H1 (cell line): ENCODE results near the gene HOXC13. TPM values are rescaled to one million over a fixed set of nuclear protein-coding genes. Genes with fewer than 3 reads are reported as not detected.

Source experiments
- CTCF ChIA-PET: fragments of 300-600 bp; sonication (Branson Sonifier 250); formaldehyde crosslinking; loops from one replicate; lab custom pipeline; 2021; ENCODE audit not compliant: partially characterized antibody; lab: Charles Lee
- POLR2A ChIA-PET: fragments of 300-600 bp; sonication (Branson Sonifier 250); formaldehyde crosslinking; loops from one replicate; lab custom pipeline; 2021; ENCODE audit warnings: inconsistent platforms; ENCODE audit not compliant: partially characterized antibody; lab: Charles Lee
- DNase-seq, 2 experiments: peaks; one replicate each; pipeline versions ENCODE4 v3.0.0 to v3.0.0-alpha.2; 2010 to 2022; ENCODE audit warnings: low spot score in 2 of 2, low read depth in 1 of 2, mixed read lengths in 1 of 2
- FAIRE-seq: peaks from 2 replicates; lab custom pipeline; 2011; peaks lifted over from hg19 to GRCh38; lab: Jason Lieb, UNC
- H2AFZ ChIP-seq: 2 replicates; pipeline ENCODE4 v1.8.1; 2012; ENCODE audit warnings: low read length, inconsistent platforms
- H2AK5ac ChIP-seq: 2 replicates; pipeline ENCODE4 v1.6.1; 2013; ENCODE audit warnings: low read depth, low read length
- H2BK120ac ChIP-seq: replicated peaks from 2 replicates; pipeline ENCODE3; 2013; ENCODE audit warnings: low read depth, low read length, inconsistent platforms
- H2BK12ac ChIP-seq: 2 replicates; pipeline ENCODE4 v1.6.1; 2013; ENCODE audit warnings: low read depth, low read length
- H2BK15ac ChIP-seq: 2 replicates; pipeline ENCODE4 v1.6.1; 2013; ENCODE audit warnings: low read length
- H2BK20ac ChIP-seq: 2 replicates; pipeline ENCODE4 v1.6.1; 2013; ENCODE audit warnings: low read length
- H2BK5ac ChIP-seq: 2 replicates; pipeline ENCODE4 v1.6.1; 2013; ENCODE audit warnings: low read depth, low read length
- H3K14ac ChIP-seq: 2 replicates; pipeline ENCODE4 v1.6.1; 2013; ENCODE audit warnings: inconsistent platforms; ENCODE audit not compliant: insufficient read length
- H3K18ac ChIP-seq: 2 replicates; pipeline ENCODE4 v1.6.1; 2013; ENCODE audit warnings: low read length; ENCODE audit errors: extremely low read depth
- H3K23ac ChIP-seq: 2 replicates; pipeline ENCODE4 v1.6.1; 2013; ENCODE audit warnings: inconsistent platforms; ENCODE audit not compliant: insufficient read length
- H3K23me2 ChIP-seq: 2 replicates; pipeline ENCODE4 v1.6.1; 2013; ENCODE audit warnings: low read depth, low read length
- H3K27ac ChIP-seq: 2 replicates; pipeline ENCODE4 v1.6.1; 2011; ENCODE audit warnings: low read depth, low read length, inconsistent platforms
- H3K27me3 ChIP-seq, 4 experiments: replicated peaks in 1 of 4; 1 replicate in 1 of 4; 2 replicates in 3 of 4; pipeline versions ENCODE4 v1.6.1 to v1.8.1; 2011 to 2013; ENCODE audit warnings: low read length in 3 of 4, mild to moderate bottlenecking in 3 of 4, inconsistent platforms in 2 of 4, mixed read lengths in 2 of 4, moderate library complexity in 1 of 4; ENCODE audit not compliant: control insufficient read depth in 3 of 4, insufficient read depth in 3 of 4; ENCODE audit errors: extremely low read depth in 1 of 4
- H3K36me3 ChIP-seq, 4 experiments: 2 replicates each; pipeline versions ENCODE4 v1.6.1 to v1.8.1; 2011 to 2013; ENCODE audit warnings: mild to moderate bottlenecking in 4 of 4, low read length in 3 of 4, moderate library complexity in 2 of 4, control low read depth in 1 of 4, inconsistent platforms in 1 of 4; ENCODE audit not compliant: insufficient read depth in 4 of 4, control insufficient read depth in 2 of 4
- H3K4ac ChIP-seq: replicated peaks from 2 replicates; pipeline ENCODE3; 2013; ENCODE audit warnings: low read length, low read depth, mixed read lengths, inconsistent platforms; ENCODE audit not compliant: insufficient read length
- H3K4me1 ChIP-seq, 4 experiments: replicated peaks in 1 of 4; 1 replicate in 1 of 4; 2 replicates in 3 of 4; pipeline versions ENCODE4 v1.6.1 to v1.8.1; 2011 to 2013; ENCODE audit warnings: low read length in 3 of 4, inconsistent platforms in 2 of 4, mixed read lengths in 1 of 4; ENCODE audit not compliant: insufficient read depth in 4 of 4, control insufficient read depth in 3 of 4
- H3K4me2 ChIP-seq, 2 experiments: 2 replicates each; pipeline versions ENCODE4 v1.6.1 to v1.8.1; 2011 to 2013; ENCODE audit warnings: low read depth in 2 of 2, low read length in 2 of 2, control low read depth in 1 of 2, inconsistent platforms in 1 of 2, mild to moderate bottlenecking in 1 of 2; ENCODE audit not compliant: insufficient read depth in 1 of 2
- H3K4me3 ChIP-seq, 4 experiments: fragments of 200-600, 300-600 bp in 1 of 4; sonication (generic), shearing (Covaris generic), sonication (Bioruptor Twin) in 1 of 4; 2 replicates each; pipeline versions ENCODE4 v1.5.1 to v1.8.1; 2011 to 2016; ENCODE audit warnings: low read length in 4 of 4, low read depth in 3 of 4, control low read depth in 2 of 4, inconsistent platforms in 2 of 4, mild to moderate bottlenecking in 2 of 4, mixed read lengths in 1 of 4, moderate library complexity in 1 of 4; ENCODE audit not compliant: insufficient read depth in 2 of 4; ENCODE audit errors: extremely low read depth in 1 of 4
- H3K56ac ChIP-seq: replicated peaks from 2 replicates; pipeline ENCODE3; 2013; ENCODE audit warnings: low read depth, mild to moderate bottlenecking, mixed read lengths, low read length, inconsistent platforms; ENCODE audit not compliant: insufficient read length
- H3K79me1 ChIP-seq: 2 replicates; pipeline ENCODE4 v1.6.1; 2013; ENCODE audit warnings: low read depth, low read length, control low read depth
- H3K79me2 ChIP-seq, 2 experiments: 2 replicates each; pipeline versions ENCODE4 v1.6.1 to v1.8.1; 2012 to 2013; ENCODE audit warnings: low read length in 2 of 2, mild to moderate bottlenecking in 2 of 2, inconsistent platforms in 1 of 2; ENCODE audit not compliant: insufficient read depth in 2 of 2, control insufficient read depth in 1 of 2
- H3K9ac ChIP-seq, 4 experiments: replicated peaks in 1 of 4; 1 replicate in 1 of 4; 2 replicates in 3 of 4; pipeline versions ENCODE4 v1.6.1 to v1.8.1; 2011 to 2013; ENCODE audit warnings: low read depth in 3 of 4, low read length in 3 of 4, control low read depth in 2 of 4, mild to moderate bottlenecking in 2 of 4, moderate library complexity in 2 of 4, inconsistent platforms in 1 of 4; ENCODE audit errors: extremely low read depth in 1 of 4
- H3K9me3 ChIP-seq, 2 experiments: 2 replicates each; pipeline versions ENCODE4 v1.6.1 to v1.8.1; 2012 to 2013; ENCODE audit warnings: mild to moderate bottlenecking in 2 of 2, moderate library complexity in 2 of 2, control low read depth in 1 of 2, inconsistent platforms in 1 of 2, low read depth in 1 of 2, low read length in 1 of 2, mixed read lengths in 1 of 2; ENCODE audit not compliant: insufficient read depth in 2 of 2
- H4K20me1 ChIP-seq, 2 experiments: replicated peaks in 1 of 2; 2 replicates each; pipeline versions ENCODE3 to v1.8.1; 2011 to 2013; ENCODE audit warnings: inconsistent platforms in 2 of 2, low read length in 2 of 2, mild to moderate bottlenecking in 1 of 2; ENCODE audit not compliant: insufficient read depth in 2 of 2, control insufficient read depth in 1 of 2
- H4K5ac ChIP-seq: 2 replicates; pipeline ENCODE4 v1.6.1; 2013; ENCODE audit warnings: low read length, low read depth, mixed read lengths, inconsistent platforms; ENCODE audit not compliant: insufficient read length
- H4K8ac ChIP-seq: 2 replicates; pipeline ENCODE4 v1.8.0; 2013; ENCODE audit warnings: mild to moderate bottlenecking, moderate library complexity, low read length, inconsistent platforms; ENCODE audit not compliant: insufficient read depth; ENCODE audit errors: extremely low read depth
- H4K91ac ChIP-seq: replicated peaks from 2 replicates; pipeline ENCODE3; 2013; ENCODE audit warnings: low read length, mixed read lengths, inconsistent platforms; ENCODE audit not compliant: insufficient read length
- EP300 ChIP-seq, 2 experiments: IDR thresholded peaks; 1 replicate in 1 of 2; 2 replicates in 1 of 2; pipeline ENCODE4 v1.6.1; 2011 to 2012; ENCODE audit warnings: low read depth in 2 of 2, low read length in 2 of 2, mild to moderate bottlenecking in 2 of 2, borderline replicate concordance in 1 of 2, inconsistent platforms in 1 of 2, moderate library complexity in 1 of 2
- EZH2 ChIP-seq: fragments of 200-600 bp; sonication (generic); IDR thresholded peaks from 2 replicates; pipeline ENCODE4 v1.7.1; 2012; ENCODE audit warnings: low read depth, mild to moderate bottlenecking, moderate library complexity, low read length, inconsistent platforms; ENCODE audit not compliant: severe bottlenecking
- RAD21 ChIP-seq, 2 experiments: IDR thresholded peaks in 1 of 2; conservative IDR thresholded peaks in 1 of 2; 2 replicates each; pipeline ENCODE4 v1.6.1; 2011; ENCODE audit warnings: low read depth in 2 of 2, low read length in 2 of 2, improper control_type of control experiment in 1 of 2, inconsistent platforms in 1 of 2, mild to moderate bottlenecking in 1 of 2, moderate library complexity in 1 of 2
- RXRA ChIP-seq: IDR thresholded peaks from 2 replicates; pipeline ENCODE4 v1.6.1; 2011; ENCODE audit warnings: low read depth, mild to moderate bottlenecking, low read length, moderate library complexity; ENCODE audit not compliant: insufficient read depth
- SIRT6 ChIP-seq: IDR thresholded peaks from one replicate; pipeline ENCODE4 v1.7.1; 2012; ENCODE audit warnings: low read length, inconsistent platforms
- SP1 ChIP-seq: IDR thresholded peaks from 2 replicates; pipeline ENCODE4 v1.6.1; 2011; ENCODE audit warnings: low read depth, low read length
- SUZ12 ChIP-seq: fragments of 200-600 bp; sonication (generic); IDR thresholded peaks from 2 replicates; pipeline ENCODE4 v1.6.1; 2012; ENCODE audit warnings: mild to moderate bottlenecking, inconsistent platforms, low read length, moderate library complexity, mixed read lengths
- WGBS, 2 experiments: shearing (Covaris generic) in 1 of 2; methylation state at CpG; one replicate each; pipeline versions ENCODE4 v1.1.6 to v1.1.7; 2013 to 2015; ENCODE audit warnings: low lambda C conversion rate in 2 of 2, mixed read lengths in 2 of 2, inconsistent platforms in 1 of 2, low coverage in 1 of 2, missing lambda C conversion rate in 1 of 2; ENCODE audit not compliant: insufficient replicate concordance in 2 of 2, insufficient coverage in 1 of 2, insufficient read length in 1 of 2; ENCODE audit errors: extremely low coverage in 1 of 2, missing lambda C conversion rate in 1 of 2; 5-methylcytosine and 5-hydroxymethylcytosine counted together
- polyA plus RNA-seq, 7 experiments: library from polyadenylated mRNA; depleted of rRNA in 3 of 7; stranded (reverse) in 5 of 7; unstranded in 2 of 7; fragments of >200 nt in 5 of 7; fragments of 200-250 nt in 2 of 7; gene quantifications; 1 replicate in 5 of 7; 2 replicates in 1 of 7; 4 replicates in 1 of 7; pipeline versions ENCODE4 v1.2.1 to v1.2.3, GENCODE V29; 2011 to 2013; ENCODE audit warnings: missing spikeins in 2 of 7, mixed read lengths in 2 of 7
- total RNA-seq: library from RNA; stranded (reverse); fragmentation: NEBNext Ultra II Directional; extraction: Animal tissue kit (Norgen Biotek cat#: 25700); gene quantifications from 2 replicates; pipeline ENCODE4 v1.2.1, GENCODE V29; 2021
- TF ChIP-seq, protein P1 (sequence below), 3 experiments: IDR thresholded peaks; 1 replicate in 2 of 3; 2 replicates in 1 of 3; pipeline versions ENCODE4 v1.5.1 to v1.6.1; 2011; ENCODE audit warnings: low read length in 3 of 3, mild to moderate bottlenecking in 3 of 3, inconsistent platforms in 2 of 3, low read depth in 1 of 3, moderate library complexity in 1 of 3; ENCODE audit not compliant: insufficient read depth in 1 of 3; ENCODE audit errors: control extremely low read depth in 1 of 3
- TF ChIP-seq, protein P2 (sequence below): IDR thresholded peaks from 2 replicates; pipeline ENCODE4 v1.6.1; 2012; ENCODE audit warnings: inconsistent platforms

Gene HOXC13
- total and polyA plus RNA-seq, 2 of the 8 experiments (the other 6 are each of a cell fraction or from before 2014, with no cell fraction given), result 0.02 TPM; not detected in 1

DNA sequence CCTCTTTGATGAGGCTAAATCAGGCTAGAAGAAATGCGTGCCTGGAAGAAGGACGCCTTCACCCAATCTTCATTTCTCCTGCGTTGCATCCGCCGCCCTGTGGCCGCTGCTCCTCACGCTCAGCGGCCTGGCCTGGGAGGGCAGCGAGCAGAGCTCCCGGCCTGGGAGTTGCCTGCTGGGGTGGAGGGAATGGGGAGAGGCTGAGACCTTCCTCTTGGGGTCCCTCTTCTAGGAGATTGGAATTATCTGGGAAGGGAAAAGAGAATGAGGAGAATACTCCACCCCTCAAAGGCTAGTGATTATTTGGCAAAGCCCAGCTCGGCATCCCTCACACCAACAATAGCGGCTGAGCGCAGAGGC lies 13.7 kb downstream of the HOXC13 start:
- no peak overlapping the region for H3K18ac ChIP-seq
- H3K79me1 ChIP-seq, result no peaks in the 10 kb centered on the region
- H3K36me3 ChIP-seq, result peaks cover 0 to 9% (median 0%) of the 10 kb centered on the region in 4 experiments; a peak in 1 of 8 replicates
- no peak overlapping the region for H2BK20ac ChIP-seq
- H3K4me2 ChIP-seq, result no peak overlapping the region
- H3K27ac ChIP-seq, result no peak overlapping the region
- H3K4me1 ChIP-seq, result peaks cover 0 to 19% (median 4%) of the 10 kb centered on the region in 4 experiments; a peak in 6 of 7 replicates
- no peaks in the 10 kb centered on the region for H3K23me2 ChIP-seq
- H4K8ac ChIP-seq, result no peak overlapping the region
- DNase-seq (peak in 1 of 2 experiments; percentile 57), FAIRE-seq (no peak)
- no peak overlapping the region for H3K4ac ChIP-seq
- H2BK15ac ChIP-seq, result no peak overlapping the region
- H2BK120ac ChIP-seq, result no peak overlapping the region
- peaks cover 27 to 49% of the 10 kb centered on the region in 2 experiments for H4K20me1 ChIP-seq
- no peaks in the 10 kb centered on the region; a peak in 1 of 4 replicates for H3K9me3 ChIP-seq
- H3K27me3 ChIP-seq, result peaks cover 100% of the 10 kb centered on the region in 4 experiments
- H3K14ac ChIP-seq, result no peak overlapping the region
- no peak overlapping the region for H2BK5ac ChIP-seq
- H3K4me3 ChIP-seq, result no peak overlapping the region
- WGBS, 2 experiments, result 8% methylated on average over 13 of the region's 13 CpGs; no CpG with 5 or more reads in 1 of the 2 experiments
- no peak overlapping the region for H4K5ac ChIP-seq
- H3K56ac ChIP-seq, result no peak overlapping the region
- no peak overlapping the region for H2AFZ ChIP-seq
- CTCF ChIA-PET, result interaction anchor here (0.6 to 5.6 kb wide), 18 partner anchors 9 to 904 kb away, joined by 3 to 40 read pairs (median 5); partner anchors contain the start of genes CISTR, HOXC10 and HOXC11
- H3K23ac ChIP-seq, result no peak overlapping the region
- POLR2A ChIA-PET, result interaction anchor here (1.1 to 3.2 kb wide), 3 partner anchors 9 to 14 kb away, joined by 3 to 12 read pairs (median 9); partner anchors contain the start of gene HOXC13
- no peaks in the 10 kb centered on the region for H3K79me2 ChIP-seq
- no peak overlapping the region for H4K91ac ChIP-seq
- no peak overlapping the region for H2AK5ac ChIP-seq
- H2BK12ac ChIP-seq, result no peak overlapping the region
- H3K9ac ChIP-seq, result no peak overlapping the region
- peak; percentile 53 for TF ChIP-seq EZH2
- TF ChIP-seq, protein P1, sequence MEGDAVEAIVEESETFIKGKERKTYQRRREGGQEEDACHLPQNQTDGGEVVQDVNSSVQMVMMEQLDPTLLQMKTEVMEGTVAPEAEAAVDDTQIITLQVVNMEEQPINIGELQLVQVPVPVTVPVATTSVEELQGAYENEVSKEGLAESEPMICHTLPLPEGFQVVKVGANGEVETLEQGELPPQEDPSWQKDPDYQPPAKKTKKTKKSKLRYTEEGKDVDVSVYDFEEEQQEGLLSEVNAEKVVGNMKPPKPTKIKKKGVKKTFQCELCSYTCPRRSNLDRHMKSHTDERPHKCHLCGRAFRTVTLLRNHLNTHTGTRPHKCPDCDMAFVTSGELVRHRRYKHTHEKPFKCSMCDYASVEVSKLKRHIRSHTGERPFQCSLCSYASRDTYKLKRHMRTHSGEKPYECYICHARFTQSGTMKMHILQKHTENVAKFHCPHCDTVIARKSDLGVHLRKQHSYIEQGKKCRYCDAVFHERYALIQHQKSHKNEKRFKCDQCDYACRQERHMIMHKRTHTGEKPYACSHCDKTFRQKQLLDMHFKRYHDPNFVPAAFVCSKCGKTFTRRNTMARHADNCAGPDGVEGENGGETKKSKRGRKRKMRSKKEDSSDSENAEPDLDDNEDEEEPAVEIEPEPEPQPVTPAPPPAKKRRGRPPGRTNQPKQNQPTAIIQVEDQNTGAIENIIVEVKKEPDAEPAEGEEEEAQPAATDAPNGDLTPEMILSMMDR (IDR thresholded peaks at IDR 0.05; ENCODE audit: control extremely low read depth in 1 of 3, insufficient read depth in 1 of 3, low read depth in 1 of 3, low read length in 3 of 3), result peak in 2 of 3 experiments; percentile 12 to 29; a peak in 1 of 4 replicates
- TF ChIP-seq RAD21 (IDR thresholded peaks at IDR 0.05 in 1 of 2, conservative IDR thresholded peaks at IDR 0.05 in 1 of 2; ENCODE audit: low read depth in 2 of 2, low read length in 2 of 2), result peak; percentile 6; a peak in 1 of 4 replicates
- TF ChIP-seq RXRA, result no peak
- TF ChIP-seq SP1, result no peak
- TF ChIP-seq, protein P2, sequence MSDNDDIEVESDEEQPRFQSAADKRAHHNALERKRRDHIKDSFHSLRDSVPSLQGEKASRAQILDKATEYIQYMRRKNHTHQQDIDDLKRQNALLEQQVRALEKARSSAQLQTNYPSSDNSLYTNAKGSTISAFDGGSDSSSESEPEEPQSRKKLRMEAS, result no peak
- TF ChIP-seq EP300 (IDR thresholded peaks at IDR 0.05; ENCODE audit: borderline replicate concordance in 1 of 2, low read depth in 2 of 2, low read length in 2 of 2), result no peak
- TF ChIP-seq SIRT6, result no peak
- 0 out of 2 replicates have a peak, but pooled peaks have one; percentile 27 for TF ChIP-seq SUZ12
